H1 (cell line): ENCODE data around the gene SLC22A23.

Experiments used
- POLR2AphosphoS5 ChIP-seq: IDR thresholded peaks from 2 replicates; pipeline ENCODE4 v1.6.1; 2011; ENCODE audit warnings: low read depth, low read length
- RAD21 ChIP-seq, 2 experiments: IDR thresholded peaks in 1 of 2; conservative IDR thresholded peaks in 1 of 2; 2 replicates each; pipeline ENCODE4 v1.6.1; 2011; ENCODE audit warnings: low read depth in 2 of 2, low read length in 2 of 2, improper control_type of control experiment in 1 of 2, inconsistent platforms in 1 of 2, mild to moderate bottlenecking in 1 of 2, moderate library complexity in 1 of 2
- SIN3A ChIP-seq, 2 experiments: IDR thresholded peaks in 1 of 2; conservative IDR thresholded peaks in 1 of 2; 2 replicates each; pipeline ENCODE4 v1.6.1; 2011 to 2012; ENCODE audit warnings: low read length in 2 of 2, improper control_type of control experiment in 1 of 2, low read depth in 1 of 2, mild to moderate bottlenecking in 1 of 2
- TAF1 ChIP-seq: IDR thresholded peaks from 2 replicates; pipeline ENCODE4 v1.6.1; 2011; ENCODE audit warnings: mild to moderate bottlenecking, low read depth, low read length
- TAF7 ChIP-seq: optimal IDR thresholded peaks from 2 replicates; pipeline ENCODE3; 2011; ENCODE audit warnings: low read depth, mild to moderate bottlenecking, inconsistent platforms, low read length, moderate library complexity, borderline replicate concordance
- TF ChIP-seq, protein P1 (sequence below), 3 experiments: IDR thresholded peaks; 1 replicate in 2 of 3; 2 replicates in 1 of 3; pipeline versions ENCODE4 v1.5.1 to v1.6.1; 2011; ENCODE audit warnings: low read length in 3 of 3, mild to moderate bottlenecking in 3 of 3, inconsistent platforms in 2 of 3, low read depth in 1 of 3, moderate library complexity in 1 of 3; ENCODE audit not compliant: insufficient read depth in 1 of 3; ENCODE audit errors: control extremely low read depth in 1 of 3

DNA sequence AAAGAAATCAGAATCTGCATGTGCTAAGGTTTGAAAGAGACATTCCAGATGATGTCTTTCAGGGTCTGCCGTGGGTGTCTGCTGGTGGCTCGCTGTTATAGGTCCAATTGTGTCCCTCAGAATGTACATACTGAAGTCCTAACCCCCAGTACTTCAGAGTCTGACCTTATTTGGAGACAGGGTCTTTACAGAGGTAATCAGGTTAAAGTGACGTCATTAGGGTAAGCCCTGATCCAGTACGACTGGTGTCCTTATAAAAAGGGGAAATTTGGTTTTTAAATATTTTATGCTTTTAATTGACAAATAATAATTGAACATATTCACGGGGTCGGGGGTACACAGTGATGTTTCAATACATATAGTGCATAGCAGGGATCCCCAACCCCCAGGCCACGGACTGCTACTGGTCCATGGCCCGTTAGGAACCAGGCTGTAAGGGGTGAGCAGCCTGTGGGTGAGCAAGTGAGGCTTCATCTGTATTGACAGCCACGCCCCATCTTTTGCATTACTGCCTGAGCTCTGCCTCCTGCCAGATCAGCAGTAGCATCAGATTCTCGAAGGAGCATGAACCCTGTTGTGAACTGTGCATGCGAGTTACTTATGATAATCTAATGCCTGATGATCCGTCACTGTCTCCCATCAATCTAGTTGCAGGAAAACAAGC is 33.2 kb upstream of the SLC22A23 start:
- TF ChIP-seq, protein P1, sequence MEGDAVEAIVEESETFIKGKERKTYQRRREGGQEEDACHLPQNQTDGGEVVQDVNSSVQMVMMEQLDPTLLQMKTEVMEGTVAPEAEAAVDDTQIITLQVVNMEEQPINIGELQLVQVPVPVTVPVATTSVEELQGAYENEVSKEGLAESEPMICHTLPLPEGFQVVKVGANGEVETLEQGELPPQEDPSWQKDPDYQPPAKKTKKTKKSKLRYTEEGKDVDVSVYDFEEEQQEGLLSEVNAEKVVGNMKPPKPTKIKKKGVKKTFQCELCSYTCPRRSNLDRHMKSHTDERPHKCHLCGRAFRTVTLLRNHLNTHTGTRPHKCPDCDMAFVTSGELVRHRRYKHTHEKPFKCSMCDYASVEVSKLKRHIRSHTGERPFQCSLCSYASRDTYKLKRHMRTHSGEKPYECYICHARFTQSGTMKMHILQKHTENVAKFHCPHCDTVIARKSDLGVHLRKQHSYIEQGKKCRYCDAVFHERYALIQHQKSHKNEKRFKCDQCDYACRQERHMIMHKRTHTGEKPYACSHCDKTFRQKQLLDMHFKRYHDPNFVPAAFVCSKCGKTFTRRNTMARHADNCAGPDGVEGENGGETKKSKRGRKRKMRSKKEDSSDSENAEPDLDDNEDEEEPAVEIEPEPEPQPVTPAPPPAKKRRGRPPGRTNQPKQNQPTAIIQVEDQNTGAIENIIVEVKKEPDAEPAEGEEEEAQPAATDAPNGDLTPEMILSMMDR (IDR thresholded peaks at IDR 0.05; ENCODE audit: control extremely low read depth in 1 of 3, insufficient read depth in 1 of 3, low read depth in 1 of 3, low read length in 3 of 3), result no peak
- TF ChIP-seq TAF1 (no peak), TAF7 (no peak), POLR2AphosphoS5 (no peak), RAD21 (IDR thresholded peaks at IDR 0.05 in 1 of 2, conservative IDR thresholded peaks at IDR 0.05 in 1 of 2; ENCODE audit: low read depth in 2 of 2, low read length in 2 of 2) (no peak), SIN3A (conservative IDR thresholded peaks at IDR 0.05 in 1 of 2, IDR thresholded peaks at IDR 0.05 in 1 of 2; ENCODE audit: low read depth in 1 of 2, low read length in 2 of 2) (no peak)
